Activated naive CD4-positive, alpha-beta T cell (primary cell): ENCODE measurements around the gene GPER1.
"Not testable (repeated sequence)": the region's sequence is repeated elsewhere in the genome, so short reads cannot be mapped to it uniquely, and the experiment has no call there.

Experiments
- DNase-seq, 4 experiments: peaks; one replicate each; lab custom pipeline; 2025; lab: John Stamatoyannopoulos, UW

GPER1 gene

GRCh38 chr7:1143031-1143430, 55.1 kb downstream of the GPER1 start:
- not testable (repeated sequence) for DNase-seq
